ENCODE measurements around the gene EML2.

DNA sequence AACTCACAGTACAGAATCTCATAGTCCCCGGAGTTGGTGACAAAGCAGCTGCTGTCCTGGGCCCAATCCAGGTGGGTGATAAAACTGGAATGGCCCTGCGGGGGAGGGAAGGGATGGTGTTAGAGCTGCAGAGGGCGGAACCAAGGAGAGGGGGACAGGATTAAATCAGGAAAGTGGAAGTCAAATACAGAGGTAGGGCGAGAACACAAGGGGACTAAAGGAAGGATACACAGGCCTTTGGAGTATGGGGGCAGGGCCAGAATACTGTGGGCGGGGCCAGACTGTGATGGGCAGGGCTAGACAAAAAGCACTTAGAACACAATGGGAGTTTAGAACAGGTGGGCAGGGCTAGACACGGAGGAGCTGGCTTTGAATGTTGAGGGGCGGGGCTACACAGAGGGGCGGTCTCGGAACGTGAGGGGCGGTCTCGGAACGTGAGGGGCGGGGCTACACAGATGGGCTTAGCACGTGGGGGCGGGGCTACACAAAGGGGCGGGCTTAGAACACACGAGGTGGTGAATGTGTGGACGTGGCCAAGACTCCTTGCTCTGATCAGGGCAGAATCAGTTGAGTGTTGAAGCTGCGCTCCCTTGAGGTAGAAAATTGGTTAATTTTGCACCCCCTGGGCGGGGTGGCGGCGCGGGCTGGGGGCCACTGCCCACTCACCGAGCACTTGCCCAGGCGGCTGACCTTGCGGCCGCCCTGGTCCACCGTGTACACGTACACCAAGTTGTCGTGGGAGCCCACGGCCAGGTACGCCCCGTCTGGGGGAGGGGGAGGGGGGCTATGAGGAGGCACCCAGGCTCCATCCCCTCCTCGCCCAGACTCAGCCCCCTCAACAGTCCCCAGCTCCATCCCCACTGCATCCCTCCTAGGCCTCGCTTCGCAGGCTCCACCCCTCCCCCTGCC, 23.1 kb downstream of the EML2 start:
- TF ChIP-seq, protein P1, sequence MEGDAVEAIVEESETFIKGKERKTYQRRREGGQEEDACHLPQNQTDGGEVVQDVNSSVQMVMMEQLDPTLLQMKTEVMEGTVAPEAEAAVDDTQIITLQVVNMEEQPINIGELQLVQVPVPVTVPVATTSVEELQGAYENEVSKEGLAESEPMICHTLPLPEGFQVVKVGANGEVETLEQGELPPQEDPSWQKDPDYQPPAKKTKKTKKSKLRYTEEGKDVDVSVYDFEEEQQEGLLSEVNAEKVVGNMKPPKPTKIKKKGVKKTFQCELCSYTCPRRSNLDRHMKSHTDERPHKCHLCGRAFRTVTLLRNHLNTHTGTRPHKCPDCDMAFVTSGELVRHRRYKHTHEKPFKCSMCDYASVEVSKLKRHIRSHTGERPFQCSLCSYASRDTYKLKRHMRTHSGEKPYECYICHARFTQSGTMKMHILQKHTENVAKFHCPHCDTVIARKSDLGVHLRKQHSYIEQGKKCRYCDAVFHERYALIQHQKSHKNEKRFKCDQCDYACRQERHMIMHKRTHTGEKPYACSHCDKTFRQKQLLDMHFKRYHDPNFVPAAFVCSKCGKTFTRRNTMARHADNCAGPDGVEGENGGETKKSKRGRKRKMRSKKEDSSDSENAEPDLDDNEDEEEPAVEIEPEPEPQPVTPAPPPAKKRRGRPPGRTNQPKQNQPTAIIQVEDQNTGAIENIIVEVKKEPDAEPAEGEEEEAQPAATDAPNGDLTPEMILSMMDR (IDR thresholded peaks at IDR 0.05; ENCODE audit: poor library complexity, severe bottlenecking) = no peak
- TF ChIP-seq, protein P2, sequence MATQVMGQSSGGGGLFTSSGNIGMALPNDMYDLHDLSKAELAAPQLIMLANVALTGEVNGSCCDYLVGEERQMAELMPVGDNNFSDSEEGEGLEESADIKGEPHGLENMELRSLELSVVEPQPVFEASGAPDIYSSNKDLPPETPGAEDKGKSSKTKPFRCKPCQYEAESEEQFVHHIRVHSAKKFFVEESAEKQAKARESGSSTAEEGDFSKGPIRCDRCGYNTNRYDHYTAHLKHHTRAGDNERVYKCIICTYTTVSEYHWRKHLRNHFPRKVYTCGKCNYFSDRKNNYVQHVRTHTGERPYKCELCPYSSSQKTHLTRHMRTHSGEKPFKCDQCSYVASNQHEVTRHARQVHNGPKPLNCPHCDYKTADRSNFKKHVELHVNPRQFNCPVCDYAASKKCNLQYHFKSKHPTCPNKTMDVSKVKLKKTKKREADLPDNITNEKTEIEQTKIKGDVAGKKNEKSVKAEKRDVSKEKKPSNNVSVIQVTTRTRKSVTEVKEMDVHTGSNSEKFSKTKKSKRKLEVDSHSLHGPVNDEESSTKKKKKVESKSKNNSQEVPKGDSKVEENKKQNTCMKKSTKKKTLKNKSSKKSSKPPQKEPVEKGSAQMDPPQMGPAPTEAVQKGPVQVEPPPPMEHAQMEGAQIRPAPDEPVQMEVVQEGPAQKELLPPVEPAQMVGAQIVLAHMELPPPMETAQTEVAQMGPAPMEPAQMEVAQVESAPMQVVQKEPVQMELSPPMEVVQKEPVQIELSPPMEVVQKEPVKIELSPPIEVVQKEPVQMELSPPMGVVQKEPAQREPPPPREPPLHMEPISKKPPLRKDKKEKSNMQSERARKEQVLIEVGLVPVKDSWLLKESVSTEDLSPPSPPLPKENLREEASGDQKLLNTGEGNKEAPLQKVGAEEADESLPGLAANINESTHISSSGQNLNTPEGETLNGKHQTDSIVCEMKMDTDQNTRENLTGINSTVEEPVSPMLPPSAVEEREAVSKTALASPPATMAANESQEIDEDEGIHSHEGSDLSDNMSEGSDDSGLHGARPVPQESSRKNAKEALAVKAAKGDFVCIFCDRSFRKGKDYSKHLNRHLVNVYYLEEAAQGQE (IDR thresholded peaks at IDR 0.05; ENCODE audit: borderline replicate concordance) = no peak
- no peak for TF ChIP-seq EP300 (conservative IDR thresholded peaks at IDR 0.05; ENCODE audit: poor library complexity, severe bottlenecking)
- TF ChIP-seq MXI1 (conservative IDR thresholded peaks at IDR 0.05; ENCODE audit: poor library complexity, severe bottlenecking) = no peak

Data from neural cell (in vitro differentiated cells).